A673 (cell line): Measurements from ENCODE around the gene BPIFA1. TPM values are rescaled to one million over a fixed set of nuclear protein-coding genes. Genes with fewer than 3 reads are reported as not detected.

Experiments used
- BruUV-seq: library from RNA; stranded (reverse); fragments of 400-500 nt; replicated peaks from 2 replicates; lab custom pipeline; 2021; lab: Mats Ljungman, UMichigan
- CTCF ChIA-PET: fragments of 300-600 bp; sonication (Branson Sonifier 250); formaldehyde crosslinking; loops from one replicate; lab custom pipeline; 2022; ENCODE audit warnings: antibody characterized with exemption; lab: Charles Lee
- POLR2A ChIA-PET: fragments of 300-600 bp; sonication (Branson Sonifier 250); formaldehyde crosslinking; loops from one replicate; lab custom pipeline; 2022; ENCODE audit warnings: antibody characterized with exemption; ENCODE audit not compliant: low non-redundant PET; lab: Charles Lee
- DNase-seq: peaks from one replicate; pipeline ENCODE4 v3.0.0-alpha.2; 2015; ENCODE audit warnings: low spot score
- H3K27ac ChIP-seq: fragments of 200-600 bp; sonication (generic); 2 replicates; pipeline ENCODE4 v1.5.1; 2016; ENCODE audit warnings: mixed run types, low read depth, mild to moderate bottlenecking, mixed read lengths, antibody characterized with exemption, low read length; ENCODE audit not compliant: poor library complexity, severe bottlenecking
- H3K27me3 ChIP-seq: fragments of 200-600 bp; sonication (generic); replicated peaks from 2 replicates; pipeline ENCODE4 v1.6.1; 2017; ENCODE audit warnings: mixed run types, low read depth, mild to moderate bottlenecking, mixed read lengths, antibody characterized with exemption, low read length; ENCODE audit not compliant: insufficient read depth, poor library complexity
- H3K36me3 ChIP-seq: fragments of 200-600 bp; sonication (generic); 2 replicates; pipeline ENCODE4 v1.6.1; 2016; ENCODE audit warnings: mixed run types, mild to moderate bottlenecking, mixed read lengths, antibody characterized with exemption, low read length; ENCODE audit not compliant: insufficient read depth, poor library complexity, severe bottlenecking
- H3K4me1 ChIP-seq: fragments of 200-600 bp; sonication (generic); 2 replicates; pipeline ENCODE4 v1.6.1; 2017; ENCODE audit warnings: mixed run types, mild to moderate bottlenecking, mixed read lengths, antibody characterized with exemption, low read length; ENCODE audit not compliant: insufficient read depth, poor library complexity, severe bottlenecking
- H3K4me3 ChIP-seq: fragments of 200-600 bp; sonication (generic); 2 replicates; pipeline ENCODE4 v1.5.1; 2016; ENCODE audit warnings: low read depth, mixed run types, mild to moderate bottlenecking, mixed read lengths, low read length; ENCODE audit not compliant: poor library complexity, severe bottlenecking
- H3K9me3 ChIP-seq: fragments of 200-600 bp; sonication (generic); 2 replicates; pipeline ENCODE4 v1.6.1; 2016; ENCODE audit warnings: mixed run types, low read depth, mild to moderate bottlenecking, mixed read lengths, antibody characterized with exemption, low read length; ENCODE audit not compliant: poor library complexity, severe bottlenecking
- CTCF ChIP-seq: fragments of 300-800, 200-600 bp; sonication (generic); conservative IDR thresholded peaks from 2 replicates; pipeline ENCODE4 v1.5.1; 2017; ENCODE audit warnings: low read depth, mild to moderate bottlenecking, antibody characterized with exemption, low read length, moderate library complexity, mixed read lengths
- EZH2 ChIP-seq: fragments of 200-600 bp; sonication (generic); IDR thresholded peaks from 2 replicates; pipeline ENCODE4 v1.6.1; 2017; ENCODE audit warnings: borderline replicate concordance, low read depth, mild to moderate bottlenecking, mixed read lengths, antibody characterized with exemption, low read length; ENCODE audit not compliant: poor library complexity, severe bottlenecking
- intact Hi-C: fragments of 100-400 bp; cut with micrococcal nuclease; formaldehyde crosslinking; loops from one replicate; pipeline ENCODE4 v1.10.0; 2022; ENCODE audit not compliant: unreplicated experiment
- total RNA-seq: library from RNA; stranded (reverse); gene quantifications from 2 replicates; pipeline ENCODE4 v1.2.3, GENCODE V29; 2021

BPIFA1 gene
- total RNA-seq, 1 experiment from 2014 or later, result not detected

- Histone ChIP-seq H3K4me1 (no peaks in the 10 kb centered on the region), H3K4me3 (no peak overlapping the region), H3K27ac (no peak overlapping the region), H3K27me3 (peaks cover 39% of the 10 kb centered on the region), H3K9me3 (no peaks in the 10 kb centered on the region), H3K36me3 (no peaks in the 10 kb centered on the region)
- TF ChIP-seq EZH2 (no peak), CTCF (no peak)
- BruUV-seq, result no TSS peak
- CTCF ChIA-PET, result no interaction called here
- POLR2A ChIA-PET, result no interaction called here
- intact Hi-C loops, result no loop called here
- DNase-seq, result no peak
Observed at GRCh38 chr20:33236351-33236750, 555 bp downstream of the BPIFA1 start.

- no peaks in the 10 kb centered on the region for H3K9me3 ChIP-seq
- POLR2A ChIA-PET, result no interaction called here
- H3K4me3 ChIP-seq, result no peak overlapping the region
- DNase-seq, result no peak
- no peaks in the 10 kb centered on the region for H3K36me3 ChIP-seq
- no peaks in the 10 kb centered on the region for H3K4me1 ChIP-seq
- BruUV-seq, result no TSS peak
- TF ChIP-seq EZH2 (no peak), CTCF (no peak)
- intact Hi-C loops, result no loop called here
- H3K27me3 ChIP-seq, result peaks cover 26% of the 10 kb centered on the region
- CTCF ChIA-PET, result no interaction called here
- no peak overlapping the region for H3K27ac ChIP-seq
Observed at GRCh38 chr20:33237989-33238388, 2.2 kb downstream of the BPIFA1 start.

GRCh38 chr20:33239418-33239817 is 3.6 kb downstream of the BPIFA1 start:
- POLR2A ChIA-PET, result no interaction called here
- BruUV-seq, result no TSS peak
- no peaks in the 10 kb centered on the region for H3K9me3 ChIP-seq

More at GRCh38 chr20:33239418-33239817, 3.6 kb downstream of the BPIFA1 start:
- TF ChIP-seq CTCF (no peak), EZH2 (no peak)
- peaks cover 23% of the 10 kb centered on the region for H3K27me3 ChIP-seq
- no peak overlapping the region for H3K4me3 ChIP-seq
- CTCF ChIA-PET, result no interaction called here
- no peaks in the 10 kb centered on the region for H3K36me3 ChIP-seq
- DNase-seq, result no peak
- no peak overlapping the region for H3K27ac ChIP-seq
- no peaks in the 10 kb centered on the region for H3K4me1 ChIP-seq
- intact Hi-C loops, result no loop called here
